HG03432 (cell line): ENCODE measurements around the gene JTB.

Experiments used
- ATAC-seq: cut with Tn5 transposase; IDR thresholded peaks from one replicate; pipeline ENCODE4 v1.9.1; 2021; ENCODE audit warnings: mild to moderate bottlenecking, moderate library complexity; ENCODE audit not compliant: unreplicated experiment

The JTB gene

DNA sequence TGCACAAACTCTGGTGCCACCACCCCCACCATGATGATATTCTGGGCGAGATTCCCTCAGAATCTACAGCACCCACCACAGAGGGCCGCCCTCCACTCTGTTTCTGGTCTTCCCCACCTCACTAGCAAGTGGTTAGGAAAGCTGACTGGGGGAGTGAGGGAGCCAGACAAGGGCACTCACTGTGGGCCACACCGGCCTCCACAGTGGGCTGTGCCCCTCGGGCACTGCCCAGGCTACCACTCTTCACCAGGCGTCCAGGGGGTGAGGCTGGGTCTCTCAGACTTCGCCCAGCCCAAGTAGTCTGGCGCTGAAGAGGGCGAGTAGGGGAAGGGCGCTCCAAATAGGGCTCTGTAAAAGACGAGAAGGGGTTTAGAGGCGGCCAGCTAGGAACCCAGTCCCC is 43.5 kb downstream of the JTB start:
- no peak for ATAC-seq

DNA sequence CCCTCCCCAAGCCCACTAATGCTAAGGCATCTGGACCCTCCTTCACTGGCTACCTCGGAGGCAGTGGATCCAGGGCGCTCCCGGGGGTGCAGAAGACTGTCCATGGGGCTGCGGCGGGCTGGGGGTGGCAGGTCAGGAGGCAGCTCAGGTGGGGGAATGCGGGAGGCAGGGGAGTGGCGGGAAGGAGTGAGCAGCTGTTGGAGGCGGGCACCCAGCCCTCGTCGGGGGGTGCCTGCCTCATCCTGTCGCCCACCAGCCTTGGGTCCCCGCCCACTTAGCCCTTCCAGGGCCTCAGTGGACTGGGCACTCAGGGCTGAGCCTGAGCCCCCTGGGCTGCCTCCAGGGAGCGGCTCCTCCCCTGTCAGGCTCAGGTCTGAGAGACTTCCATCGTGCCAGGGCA is 44.0 kb downstream of the JTB start:
- ATAC-seq, result no peak

DNA sequence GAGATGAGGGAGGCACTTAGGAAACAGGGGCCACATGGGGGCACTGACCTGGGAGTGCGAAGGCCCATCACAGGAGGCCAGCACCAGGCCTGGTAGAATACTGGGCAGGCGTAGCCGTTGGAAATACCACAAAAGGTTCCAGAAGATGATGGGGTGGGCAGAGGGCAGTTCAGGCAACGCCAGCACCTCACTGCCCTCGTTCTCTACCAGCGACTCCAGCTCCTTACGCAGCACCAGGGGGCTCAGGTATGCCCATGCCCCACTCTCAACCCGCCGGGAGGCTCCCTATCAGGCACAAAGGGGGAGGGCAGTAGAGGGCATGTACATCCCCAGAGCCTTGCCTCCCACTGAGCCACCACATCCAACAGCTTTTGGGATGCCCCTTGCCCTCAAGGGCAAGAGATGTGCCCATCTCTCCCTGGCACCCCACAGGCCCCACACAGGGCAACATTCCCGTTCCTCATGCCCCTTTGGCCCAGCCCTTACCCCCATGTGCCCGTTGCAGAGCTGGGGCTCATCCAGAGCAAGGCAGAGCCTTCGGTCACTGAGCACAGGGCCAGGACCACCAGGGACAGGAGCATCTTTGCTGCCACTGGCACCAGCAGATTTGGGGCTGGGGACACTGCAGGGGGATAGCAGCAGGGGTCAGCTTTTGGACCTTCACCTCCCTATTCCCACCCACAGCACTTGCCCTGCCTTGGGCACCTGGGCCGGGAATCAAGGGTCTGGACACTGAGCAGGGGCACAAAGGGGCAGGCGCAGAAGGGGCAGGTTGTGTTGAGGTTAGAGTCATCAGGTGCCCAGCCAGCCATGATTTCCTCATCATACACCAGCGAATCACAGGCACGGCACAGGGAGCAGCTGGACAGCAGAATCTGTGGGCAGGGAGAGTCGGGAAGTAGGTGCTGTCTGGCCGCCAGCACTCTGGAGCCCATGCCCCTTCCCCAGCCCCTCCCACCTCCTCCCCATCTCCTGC is 45.0 kb downstream of the JTB start:
- no peak for ATAC-seq

- ATAC-seq, result no peak
These were observed 47.2 kb downstream of the JTB start for GRCh38 chr1:153929981-153930948.

- ATAC-seq, result no peak
These were observed 48.0 kb downstream of the JTB start for GRCh38 chr1:153929426-153929825.

DNA sequence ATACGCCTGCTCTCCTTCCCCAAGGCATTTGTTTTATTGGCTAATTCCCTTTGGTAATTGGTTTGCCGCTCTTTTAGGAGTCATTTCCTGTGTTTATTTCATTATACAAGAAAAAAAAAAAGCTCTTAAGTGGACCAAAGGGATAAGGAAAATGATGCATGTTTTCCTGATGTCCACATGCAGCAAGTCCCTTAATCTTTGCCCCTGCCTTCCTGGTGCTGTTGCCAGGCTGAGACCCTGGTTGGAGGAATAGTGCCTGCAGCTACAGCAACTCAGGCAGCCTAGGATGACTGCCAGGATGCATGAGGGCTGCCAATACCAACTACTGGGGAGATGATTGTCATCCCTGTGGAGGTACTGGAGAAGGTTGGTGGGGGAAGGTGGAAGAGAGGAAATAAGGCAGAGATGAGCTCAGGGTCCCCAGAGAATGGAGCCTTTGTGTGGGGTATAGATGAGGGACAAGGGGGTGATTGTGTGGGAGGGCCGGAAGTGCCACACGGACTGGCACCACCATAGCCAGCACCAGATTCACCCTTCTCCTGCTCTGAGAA is 48.6 kb downstream of the JTB start:
- no peak for ATAC-seq

- ATAC-seq, result no peak
These were observed 49.2 kb downstream of the JTB start for GRCh38 chr1:153928245-153928644.

DNA sequence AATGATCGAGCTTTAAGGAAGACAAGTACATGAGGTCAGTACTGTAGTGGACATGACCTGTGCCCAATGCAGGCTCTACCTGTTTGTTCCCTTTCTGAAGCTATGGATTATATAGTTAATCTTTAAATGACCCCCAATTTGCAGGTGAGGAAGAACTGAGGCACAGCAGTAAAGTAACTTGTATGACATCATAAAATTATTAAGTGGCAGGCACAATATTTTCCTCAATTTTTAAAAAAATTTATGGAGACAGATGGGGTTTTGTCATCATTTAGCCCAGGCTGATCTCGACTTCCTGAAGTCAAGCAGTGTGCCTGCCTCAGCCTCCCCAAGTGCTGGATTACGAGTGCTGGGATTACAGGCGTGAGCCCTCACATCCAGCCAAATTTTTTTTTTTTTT is 51.1 kb downstream of the JTB start:
- no peak for ATAC-seq
